BLaER1 treated with 17β-estradiol and CSF1 and Interleukin-3, amounts not matched to agents 10 nM and 100 nM (cell line): ENCODE data around the gene TBC1D20.
A peak's percentile ranks its signal among the peaks of the same experiment; 100 is the strongest.
"Not testable (repeated sequence)": the region's sequence is repeated elsewhere in the genome, so short reads cannot be mapped to it uniquely, and the experiment has no call there.

ENCODE experiments used
- H3K27ac ChIP-seq, 11 experiments: shearing (Covaris generic); formaldehyde crosslinking; 2 replicates each; pipeline ENCODE4 v1.8.1; 2022
- H3K27me3 ChIP-seq, 11 experiments: shearing (Covaris generic); formaldehyde crosslinking; 2 replicates each; pipeline ENCODE4 v1.8.1; 2022
- H3K36me3 ChIP-seq, 11 experiments: shearing (Covaris generic); formaldehyde crosslinking; 2 replicates each; pipeline ENCODE4 v1.8.1; 2022
- H3K4me1 ChIP-seq, 10 experiments: shearing (Covaris generic); formaldehyde crosslinking; 2 replicates each; pipeline ENCODE4 v1.8.1; 2022
- H3K4me2 ChIP-seq, 11 experiments: shearing (Covaris generic); formaldehyde crosslinking; 2 replicates each; pipeline ENCODE4 v1.8.1; 2022
- H3K4me3 ChIP-seq, 10 experiments: shearing (Covaris generic); formaldehyde crosslinking; 2 replicates each; pipeline ENCODE4 v1.8.1; 2022
- H3K9ac ChIP-seq, 11 experiments: shearing (Covaris generic); formaldehyde crosslinking; 2 replicates each; pipeline ENCODE4 v1.8.1; 2022
- H3K9me3 ChIP-seq, 11 experiments: shearing (Covaris generic); formaldehyde crosslinking; replicated peaks in 1 of 11; 2 replicates each; pipeline ENCODE4 v1.8.1; 2022
- H4K20me1 ChIP-seq, 11 experiments: shearing (Covaris generic); formaldehyde crosslinking; 2 replicates each; pipeline ENCODE4 v1.8.1; 2022
- Cebpa-rat ChIP-seq, 11 experiments: shearing (Covaris generic); IDR thresholded peaks; 2 replicates each; pipeline ENCODE4 v1.8.1; 2022

The TBC1D20 gene, protein sequence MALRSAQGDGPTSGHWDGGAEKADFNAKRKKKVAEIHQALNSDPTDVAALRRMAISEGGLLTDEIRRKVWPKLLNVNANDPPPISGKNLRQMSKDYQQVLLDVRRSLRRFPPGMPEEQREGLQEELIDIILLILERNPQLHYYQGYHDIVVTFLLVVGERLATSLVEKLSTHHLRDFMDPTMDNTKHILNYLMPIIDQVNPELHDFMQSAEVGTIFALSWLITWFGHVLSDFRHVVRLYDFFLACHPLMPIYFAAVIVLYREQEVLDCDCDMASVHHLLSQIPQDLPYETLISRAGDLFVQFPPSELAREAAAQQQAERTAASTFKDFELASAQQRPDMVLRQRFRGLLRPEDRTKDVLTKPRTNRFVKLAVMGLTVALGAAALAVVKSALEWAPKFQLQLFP

DNA sequence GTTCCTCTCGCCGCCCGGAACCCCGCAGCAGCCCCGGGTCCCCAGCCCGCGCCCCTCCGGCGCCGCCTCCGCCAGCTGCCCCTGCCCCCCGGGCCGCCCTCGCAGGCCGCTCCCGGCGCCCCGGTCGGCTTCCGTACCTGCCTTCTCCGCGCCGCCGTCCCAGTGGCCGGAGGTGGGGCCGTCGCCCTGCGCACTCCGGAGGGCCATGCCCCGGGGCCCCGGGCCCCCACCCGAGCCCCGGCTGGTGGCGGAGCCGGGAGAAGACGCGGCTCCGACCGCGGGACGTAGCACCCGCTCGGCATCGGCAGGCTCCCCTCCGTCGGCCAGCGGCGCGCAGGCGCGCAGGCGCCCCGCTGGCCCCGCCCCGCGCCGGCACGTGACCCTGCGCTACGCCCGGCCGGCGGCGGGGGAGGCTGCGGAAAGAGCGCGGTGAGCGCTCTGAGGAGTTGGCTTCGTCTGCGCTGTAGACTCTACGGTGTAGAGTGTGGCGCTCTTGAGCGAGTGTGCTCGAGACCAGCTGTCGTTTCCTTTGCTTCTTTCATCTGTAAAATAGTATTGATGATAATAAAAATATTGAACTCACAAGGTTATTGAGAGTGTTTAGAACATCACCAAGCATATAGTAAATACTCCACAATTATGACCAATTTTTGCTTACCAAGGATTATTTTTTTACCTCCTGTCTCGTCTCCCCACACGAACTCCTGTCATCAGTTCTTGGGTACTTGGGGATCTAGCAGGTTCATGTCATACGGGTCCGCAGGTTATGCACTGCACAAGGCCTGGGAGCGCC lies at the start of gene TBC1D20:
Gene TBC1D20, minus strand, starts transcription at position 335 of the 793 bp plus-strand sequence. Its CDS starts 128 bp downstream, at position 207.
- no peaks in the 10 kb centered on the region for H3K27me3 ChIP-seq
- peaks cover 0 to 3% (median 0%) of the 10 kb centered on the region in 11 experiments; a peak in 2 of 22 replicates for H3K36me3 ChIP-seq
- H3K4me3 ChIP-seq, result peak within 1 kb of the TSS; percentile 67 to 94 (median 82)
- peaks cover 40 to 44% (median 42%) of the 10 kb centered on the region in 10 experiments for H3K4me1 ChIP-seq
- H3K4me2 ChIP-seq, result peak within 1 kb of the TSS; percentile 75 to 94 (median 86)
- peak within 1 kb of the TSS; percentile 83 to 93 (median 90) for H3K27ac ChIP-seq
- peak within 1 kb of the TSS; percentile 87 to 98 (median 92) for H3K9ac ChIP-seq
- H3K9me3 ChIP-seq, result peaks cover 6 to 8% (median 8%) of the 10 kb centered on the region in 11 experiments; a peak in 21 of 22 replicates
- TF ChIP-seq Cebpa-rat (IDR thresholded peaks at IDR 0.05), result no peak
- H4K20me1 ChIP-seq, result peaks cover 41 to 49% (median 47%) of the 10 kb centered on the region in 11 experiments

- Histone ChIP-seq H3K36me3 (peaks cover 46 to 75% (median 59%) of the 10 kb centered on the region in 11 experiments), H4K20me1 (peaks cover 92 to 100% (median 99%) of the 10 kb centered on the region in 11 experiments), H3K4me1 (peaks cover 44 to 65% (median 50%) of the 10 kb centered on the region in 10 experiments), H3K4me2 (peak overlapping the region in 4 of 11 experiments; percentile 5 to 45 (median 36); a peak in 5 of 22 replicates), H3K27ac (0 out of 22 replicates have a peak overlapping the region, but pooled peaks of 1 of the 11 experiments have one; percentile 18)
- H3K4me3 ChIP-seq, H3K9me3 ChIP-seq, H3K27me3 ChIP-seq, H3K9ac ChIP-seq: not testable (repeated sequence)
These were observed 48.2 kb upstream of the TBC1D20 start for GRCh38 chr20:510328-511057.

GRCh38 chr20:508364-508787 lies 46.0 kb upstream of the TBC1D20 start:
- not testable (repeated sequence) for H3K4me3 ChIP-seq, H3K27ac ChIP-seq, H3K9me3 ChIP-seq, H3K4me2 ChIP-seq, H3K9ac ChIP-seq, H3K27me3 ChIP-seq
- Histone ChIP-seq H3K4me1 (peaks cover 36 to 48% (median 40%) of the 10 kb centered on the region in 10 experiments), H4K20me1 (peaks cover 78 to 100% (median 90%) of the 10 kb centered on the region in 11 experiments), H3K36me3 (peaks cover 57 to 75% (median 62%) of the 10 kb centered on the region in 11 experiments)

GRCh38 chr20:507761-508332 lies 45.5 kb upstream of the TBC1D20 start:
- Histone ChIP-seq H3K27ac (no peak overlapping the region), H3K4me2 (no peak overlapping the region), H3K4me1 (peaks cover 32 to 43% (median 35%) of the 10 kb centered on the region in 10 experiments), H3K4me3 (no peak overlapping the region), H4K20me1 (peaks cover 73 to 100% (median 90%) of the 10 kb centered on the region in 11 experiments), H3K36me3 (peaks cover 62 to 79% (median 67%) of the 10 kb centered on the region in 11 experiments), H3K9ac (no peak overlapping the region), H3K27me3 (no peaks in the 10 kb centered on the region), H3K9me3 (no peaks in the 10 kb centered on the region; a peak in 1 of 22 replicates)
- TF ChIP-seq Cebpa-rat (IDR thresholded peaks at IDR 0.05), result no peak

DNA sequence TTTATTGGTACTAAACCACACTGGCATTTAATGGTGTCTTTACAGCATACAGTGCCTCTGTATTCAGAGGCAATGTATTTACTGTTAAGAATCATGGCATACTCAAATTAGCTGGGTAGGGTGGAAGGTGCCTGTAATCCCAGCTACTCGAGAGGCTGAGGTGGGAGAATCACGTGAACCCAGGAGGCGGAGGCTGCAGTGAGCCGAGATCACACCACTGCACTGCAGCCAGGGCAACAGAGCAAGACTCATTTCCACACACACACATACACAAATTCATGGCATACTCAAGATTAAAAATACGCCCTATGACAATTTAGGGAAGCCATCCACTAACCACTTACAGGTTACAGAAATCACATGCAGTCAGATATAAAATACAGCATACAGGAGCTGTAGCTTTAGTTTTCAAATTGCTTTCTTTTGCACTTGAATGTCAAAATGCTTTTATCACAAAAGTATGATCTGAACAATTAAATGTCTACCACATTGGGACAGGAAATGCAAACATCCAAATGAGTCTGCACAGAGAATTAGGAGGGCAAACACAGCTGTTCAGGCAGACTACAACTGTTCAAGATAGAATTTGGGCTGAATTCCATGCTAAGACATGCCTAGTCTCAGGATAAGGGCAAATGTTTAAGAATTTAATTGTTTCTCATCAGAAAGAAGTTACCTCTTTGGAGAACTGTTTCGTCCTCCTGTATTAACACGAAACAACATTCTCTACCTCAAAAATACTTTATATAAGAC lies 44.8 kb upstream of the TBC1D20 start:
- H3K4me2 ChIP-seq, result no peak overlapping the region
- peaks cover 66 to 100% (median 85%) of the 10 kb centered on the region in 11 experiments for H4K20me1 ChIP-seq
- H3K9ac ChIP-seq, result no peak overlapping the region
- H3K27me3 ChIP-seq, result no peaks in the 10 kb centered on the region
- H3K27ac ChIP-seq, result no peak overlapping the region
- peaks cover 26 to 37% (median 29%) of the 10 kb centered on the region in 10 experiments for H3K4me1 ChIP-seq
- TF ChIP-seq Cebpa-rat (IDR thresholded peaks at IDR 0.05), result no peak
- H3K36me3 ChIP-seq, result peaks cover 69 to 86% (median 73%) of the 10 kb centered on the region in 11 experiments
- no peaks in the 10 kb centered on the region; a peak in 1 of 22 replicates for H3K9me3 ChIP-seq
- H3K4me3 ChIP-seq, result no peak overlapping the region

DNA sequence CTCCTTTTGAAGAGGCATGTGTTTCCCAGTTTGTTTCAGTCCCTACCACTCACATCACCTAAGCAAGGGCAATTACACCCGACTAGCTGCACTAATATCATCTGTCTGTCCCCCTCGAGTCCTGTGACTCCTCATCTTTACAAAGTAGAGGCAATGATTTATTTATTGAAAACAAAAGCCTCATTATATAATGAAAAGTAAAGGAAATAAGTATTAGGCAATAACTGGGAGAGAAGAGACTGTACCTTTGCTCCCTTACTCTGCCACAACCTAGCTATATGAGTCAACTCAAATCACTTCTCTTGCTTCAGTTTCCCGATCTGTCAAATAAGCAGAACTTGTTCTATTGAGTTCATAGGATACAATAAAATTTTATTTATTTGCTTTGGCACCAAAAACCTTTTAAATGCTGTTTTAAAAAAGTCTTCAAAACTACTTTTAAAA lies 42.3 kb upstream of the TBC1D20 start:
- Histone ChIP-seq H3K27me3 (no peaks in the 10 kb centered on the region), H3K9me3 (no peaks in the 10 kb centered on the region; a peak in 1 of 22 replicates), H3K36me3 (peaks cover 93 to 100% (median 98%) of the 10 kb centered on the region in 11 experiments), H3K4me3 (no peak overlapping the region), H3K27ac (no peak overlapping the region), H3K4me1 (peaks cover 3 to 11% (median 5%) of the 10 kb centered on the region in 10 experiments; a peak in 18 of 20 replicates), H3K9ac (no peak overlapping the region), H3K4me2 (no peak overlapping the region), H4K20me1 (peaks cover 46 to 93% (median 60%) of the 10 kb centered on the region in 11 experiments)
- TF ChIP-seq Cebpa-rat (IDR thresholded peaks at IDR 0.05), result no peak

- Histone ChIP-seq H3K27ac (no peak overlapping the region), H3K9ac (no peak overlapping the region), H3K4me2 (no peak overlapping the region), H3K27me3 (no peaks in the 10 kb centered on the region), H4K20me1 (peaks cover 32 to 83% (median 47%) of the 10 kb centered on the region in 11 experiments; a peak in 21 of 22 replicates), H3K36me3 (peaks cover 94 to 100% (median 99%) of the 10 kb centered on the region in 11 experiments), H3K4me1 (no peaks in the 10 kb centered on the region), H3K4me3 (no peak overlapping the region), H3K9me3 (no peaks in the 10 kb centered on the region)
- TF ChIP-seq Cebpa-rat (IDR thresholded peaks at IDR 0.05), result no peak
These were observed 40.9 kb upstream of the TBC1D20 start for GRCh38 chr20:503048-503737.
